GM18951 (cell line): Measurements from ENCODE around the gene GFOD2.

Source experiments
- POLR2A ChIP-seq: IDR thresholded peaks from 4 replicates; pipeline ENCODE4 v1.6.1; 2011; ENCODE audit warnings: mild to moderate bottlenecking; ENCODE audit not compliant: insufficient read length, insufficient read depth; ENCODE audit errors: extremely low read depth
- in situ Hi-C: fragments of 300-500 bp; cut with MboI; formaldehyde crosslinking; loops from one replicate; pipeline ENCODE4 v1.12.0; 2022; ENCODE audit warnings: low sequenced_read_pairs, mixed read lengths, inconsistent platforms; ENCODE audit not compliant: unreplicated experiment

Gene GFOD2

DNA sequence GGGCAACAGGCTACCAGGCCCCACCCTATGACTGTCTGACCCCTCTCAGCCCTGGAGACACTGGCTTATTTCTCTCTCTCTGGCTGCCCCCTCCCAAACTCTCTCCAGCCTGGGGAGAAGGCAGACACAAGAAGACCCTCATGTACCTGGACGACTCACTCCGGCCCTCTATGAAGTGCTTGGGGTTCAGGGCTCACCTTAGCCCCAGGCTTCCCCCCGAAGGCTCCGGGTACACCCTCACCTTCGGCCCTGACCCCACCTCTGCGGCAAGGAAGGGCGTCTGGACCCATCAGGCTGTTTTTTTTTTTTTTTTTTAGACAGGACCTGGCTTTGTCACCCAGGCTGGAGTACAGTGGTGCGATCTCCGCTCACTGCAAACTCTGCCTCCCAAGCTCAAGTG lies 75.1 kb downstream of the GFOD2 start:
- in situ Hi-C loops: loop anchor here (5.0 kb wide), 1 partner anchor 102 kb away; no protein-coding TSS in a partner anchor
- no peak for TF ChIP-seq POLR2A

DNA sequence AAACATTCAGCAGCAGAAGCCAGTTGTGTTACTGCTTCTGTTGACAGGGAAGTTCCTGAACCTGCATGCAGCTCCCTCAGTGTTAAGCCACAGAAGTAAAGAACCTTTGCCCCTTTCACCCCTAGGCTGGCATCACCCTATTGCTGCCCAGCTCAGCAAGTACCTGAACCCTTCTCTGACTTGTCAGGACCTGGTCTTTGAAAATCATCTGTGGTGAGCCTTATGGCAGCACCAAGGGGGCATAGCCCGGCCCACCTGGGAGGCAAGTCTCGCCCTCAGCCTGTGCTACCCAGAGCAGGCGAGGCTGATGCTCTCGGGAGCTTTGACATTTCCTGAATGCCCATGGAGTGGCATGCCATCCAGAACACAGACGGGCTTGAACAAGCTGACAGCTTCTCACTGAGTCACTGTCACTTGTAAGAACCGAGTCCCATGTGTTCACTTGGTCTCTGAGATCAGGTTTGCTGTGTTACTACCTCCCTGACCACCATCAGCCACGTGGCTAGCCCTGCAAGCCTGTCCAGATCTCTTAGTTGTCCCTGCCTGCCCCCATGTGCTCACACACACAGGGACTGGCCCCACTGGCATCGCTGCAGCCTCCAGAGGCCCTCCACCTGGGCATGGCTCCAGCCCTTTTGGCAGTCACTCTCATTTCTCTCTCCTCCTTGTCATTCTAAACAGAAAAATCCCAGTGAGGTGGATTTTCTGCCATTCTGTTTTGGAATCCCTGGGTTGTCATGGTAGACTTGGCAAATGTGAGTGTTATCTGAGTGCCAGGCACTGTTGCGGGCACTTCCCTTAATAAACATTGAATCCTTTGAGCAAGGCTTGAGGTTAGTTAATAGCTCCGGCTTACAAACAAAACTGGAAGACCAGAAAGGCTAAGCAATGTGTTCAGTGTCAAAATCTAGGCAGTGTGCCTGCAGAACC lies 77.1 kb downstream of the GFOD2 start:
- in situ Hi-C loops: loop anchor here (5.0 kb wide), 1 partner anchor 100 kb away; no protein-coding TSS in a partner anchor
- TF ChIP-seq POLR2A: no peak

DNA sequence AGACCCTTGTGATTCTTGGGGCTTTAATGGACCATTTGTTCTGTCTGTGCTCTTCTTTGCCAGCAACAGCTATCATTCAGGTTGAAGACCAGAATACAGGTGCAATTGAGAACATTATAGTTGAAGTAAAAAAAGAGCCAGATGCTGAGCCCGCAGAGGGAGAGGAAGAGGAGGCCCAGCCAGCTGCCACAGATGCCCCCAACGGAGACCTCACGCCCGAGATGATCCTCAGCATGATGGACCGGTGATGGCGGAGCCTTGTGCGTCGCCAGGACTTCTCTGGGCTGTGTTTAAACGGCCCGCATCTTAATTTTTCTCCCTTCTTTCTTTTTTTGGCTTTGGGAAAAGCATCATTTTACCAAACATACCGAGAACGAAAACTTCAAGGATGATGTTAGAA lies 81.5 kb downstream of the GFOD2 start:
- in situ Hi-C loops: no loop called here
- no peak for TF ChIP-seq POLR2A

DNA sequence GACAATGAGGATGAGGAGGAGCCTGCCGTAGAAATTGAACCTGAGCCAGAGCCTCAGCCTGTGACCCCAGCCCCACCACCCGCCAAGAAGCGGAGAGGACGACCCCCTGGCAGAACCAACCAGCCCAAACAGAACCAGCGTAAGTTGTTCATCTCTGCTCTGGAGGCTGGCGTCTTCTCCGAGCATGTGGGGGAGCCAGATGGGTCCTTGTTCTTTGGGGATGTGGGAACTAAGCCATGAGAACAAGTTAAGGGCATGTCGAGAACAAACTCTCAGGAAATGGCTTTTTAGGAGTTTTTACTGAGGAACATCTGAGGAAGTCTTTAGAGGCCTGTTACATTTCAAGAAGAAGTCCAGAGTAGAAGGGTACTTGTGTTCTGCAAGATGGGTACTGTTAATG lies 82.4 kb downstream of the GFOD2 start:
- no peak for TF ChIP-seq POLR2A

DNA sequence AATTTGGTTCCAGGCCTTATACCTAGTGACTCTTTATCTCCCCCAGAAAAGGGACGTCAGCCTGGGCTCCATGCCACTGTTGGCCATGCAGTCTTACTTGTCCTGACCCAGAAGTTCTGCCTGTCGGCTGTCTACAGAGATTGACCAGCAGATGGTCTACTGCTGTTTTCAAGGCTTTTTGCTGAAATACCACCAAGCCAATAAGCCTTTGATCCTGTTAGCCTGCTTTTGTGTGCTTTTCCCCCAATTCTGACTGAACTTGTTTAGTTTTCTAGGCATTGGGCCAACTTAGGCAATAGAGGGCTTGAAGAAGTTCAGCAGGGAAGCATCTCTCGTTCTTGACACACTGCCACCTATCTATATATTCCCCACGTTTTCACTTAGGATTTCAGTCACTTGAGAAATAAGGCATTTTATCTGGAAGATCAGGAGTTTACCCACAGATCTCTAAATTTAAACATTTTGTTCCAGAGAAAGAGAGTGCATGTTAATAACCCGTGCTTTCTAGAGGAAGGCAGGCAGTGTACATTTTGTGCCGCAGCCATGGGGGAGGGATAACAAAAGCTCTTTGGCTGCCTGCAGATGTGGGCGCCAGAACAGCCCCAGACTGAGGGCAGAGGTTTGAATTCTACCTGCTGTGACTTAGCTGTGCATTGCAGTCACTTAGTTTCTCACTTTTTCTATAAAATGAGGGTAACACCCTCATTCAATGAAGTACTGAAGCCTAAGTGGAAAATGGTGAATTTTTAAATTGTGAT lies 86.5 kb downstream of the GFOD2 start:
- TF ChIP-seq POLR2A: no peak
- in situ Hi-C loops: no loop called here

More for the DNA sequence above, 82.4 kb downstream of the GFOD2 start:
- in situ Hi-C loops: no loop called here

DNA sequence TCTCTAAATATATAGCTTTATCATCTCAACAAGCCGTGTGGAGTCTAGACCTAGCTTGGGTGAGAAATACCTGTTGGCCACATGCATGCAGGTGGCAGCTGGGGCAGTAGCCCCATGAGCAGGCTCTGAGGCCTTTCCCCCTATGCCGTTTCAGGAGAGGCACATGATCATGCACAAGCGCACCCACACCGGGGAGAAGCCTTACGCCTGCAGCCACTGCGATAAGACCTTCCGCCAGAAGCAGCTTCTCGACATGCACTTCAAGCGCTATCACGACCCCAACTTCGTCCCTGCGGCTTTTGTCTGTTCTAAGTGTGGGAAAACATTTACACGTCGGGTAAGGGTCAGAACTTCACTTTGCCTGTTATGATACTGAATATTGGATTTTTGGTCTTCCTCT lies 90.9 kb downstream of the GFOD2 start:
- in situ Hi-C loops: no loop called here
- TF ChIP-seq POLR2A: no peak
